ENCODE results near the gene PARVB.

- TF ChIP-seq POLR2AphosphoS5 (IDR thresholded peaks at IDR 0.05) (no peak), CTCF (IDR thresholded peaks at IDR 0.05) (no peak)
Measured at GRCh38 chr22:44199164-44199563, 175.1 kb downstream of the PARVB start.
